Activated CD8-positive, alpha-beta memory T cell treated with anti-CD3 and anti-CD28 coated beads, Interleukin-2, amount 10 ng/mL, durations not matched to agents 7 days and 5 days (primary cell): Measurements from ENCODE around the gene PKN2. TPM values are rescaled to one million over a fixed set of nuclear protein-coding genes. Genes with fewer than 3 reads are reported as not detected.
"Not testable (repeated sequence)": the region's sequence is repeated elsewhere in the genome, so short reads cannot be mapped to it uniquely, and the experiment has no call there.

Source experiments
- ATAC-seq: fragments of 150-1000 bp; cut with Tn5 transposase; one replicate; pipeline ENCODE4 v1.10.0; 2021; ENCODE audit warnings: moderate library complexity
- CTCF ChIA-PET: fragments of 350-600 bp; sonication (Branson Sonifier 250); formaldehyde crosslinking; loops from one replicate; lab custom pipeline; 2021; ENCODE audit warnings: antibody characterized with exemption; lab: Charles Lee
- DNase-seq: peaks from one replicate; pipeline ENCODE4 v3.0.0-alpha.2; 2020
- H3K27ac Mint-ChIP-seq: one replicate; pipeline ENCODE4 v1.8.0; 2021; ENCODE audit warnings: mild to moderate bottlenecking, mixed read lengths
- H3K27me3 Mint-ChIP-seq: one replicate; pipeline ENCODE4 v1.8.0; 2021; ENCODE audit warnings: mixed read lengths
- H3K36me3 Mint-ChIP-seq: one replicate; pipeline ENCODE4 v1.8.0; 2021; ENCODE audit warnings: mild to moderate bottlenecking, mixed read lengths
- H3K4me1 Mint-ChIP-seq: one replicate; pipeline ENCODE4 v1.8.0; 2021; ENCODE audit warnings: mixed read lengths
- H3K4me3 Mint-ChIP-seq: one replicate; pipeline ENCODE4 v1.8.0; 2021; ENCODE audit warnings: mild to moderate bottlenecking, moderate library complexity, mixed read lengths
- H3K9me3 Mint-ChIP-seq: one replicate; pipeline ENCODE4 v1.8.0; 2022; ENCODE audit warnings: low read depth, mixed read lengths
- total RNA-seq, 2 experiments: library from RNA; stranded (reverse); gene quantifications; one replicate each; pipeline ENCODE4 v1.2.3, GENCODE V29; 2021

PKN2 gene
- total RNA-seq, 2 experiments from 2014 or later, result 20.0 to 25.8 TPM

DNA sequence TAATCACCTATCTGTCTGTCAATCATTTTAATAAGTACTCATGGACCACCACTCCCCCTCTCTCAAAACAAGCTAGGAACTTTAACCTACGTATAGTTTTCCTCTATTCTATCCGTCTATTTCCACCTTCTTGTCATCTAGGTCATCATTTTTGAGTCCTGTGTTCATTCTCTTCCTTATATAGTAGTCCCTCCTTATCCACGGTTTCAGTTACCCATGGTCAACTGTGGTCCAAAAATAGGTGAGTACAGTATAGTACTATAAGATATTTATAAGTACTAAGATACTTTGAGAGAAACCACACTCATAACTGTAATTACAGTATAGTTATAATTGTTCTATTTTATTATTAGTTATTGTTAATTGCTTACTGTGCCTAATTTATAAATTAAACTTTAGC is 7.5 kb downstream of the PKN2 start:
- no peaks in the 10 kb centered on the region for H3K27me3 Mint-ChIP-seq
- H3K4me1 Mint-ChIP-seq, result peaks cover 18% of the 10 kb centered on the region

DNA sequence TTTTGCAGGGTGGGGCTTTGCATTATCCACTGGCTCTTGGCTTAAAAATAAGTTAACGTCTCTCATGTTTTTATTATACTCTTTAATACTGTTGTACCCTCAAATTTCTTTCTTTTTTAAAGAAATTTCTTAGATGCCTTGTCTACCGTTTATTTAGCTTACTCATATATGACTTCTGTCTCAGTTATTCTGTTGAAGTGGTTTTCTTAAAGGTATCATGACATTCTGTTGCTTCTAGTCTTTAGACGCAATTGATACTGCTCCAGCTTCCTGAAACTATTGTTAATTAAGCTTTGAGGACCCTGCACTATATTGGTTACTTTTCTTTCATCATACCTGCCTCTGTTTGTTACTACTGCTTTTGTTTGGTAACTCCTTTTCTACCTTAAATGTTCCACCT is 11.7 kb downstream of the PKN2 start:
- Mint-ChIP-seq H3K4me3 (no peak overlapping the region), H3K36me3 (peaks cover 34% of the 10 kb centered on the region), H3K27me3 (no peaks in the 10 kb centered on the region), H3K27ac (no peak overlapping the region), H3K4me1 (peaks cover 10% of the 10 kb centered on the region), H3K9me3 (no peaks in the 10 kb centered on the region)
- CTCF ChIA-PET, result interaction anchor here (1.0 kb wide), 1 partner anchor 11 kb away, joined by 5 read pairs; the partner anchor contains the start of gene PKN2
- ATAC-seq, result no peak
- DNase-seq, result no peak

More for the DNA sequence above, 7.5 kb downstream of the PKN2 start:
- CTCF ChIA-PET, result no interaction called here
- Mint-ChIP-seq H3K9me3 (no peaks in the 10 kb centered on the region), H3K27ac (no peak overlapping the region), H3K36me3 (peaks cover 25% of the 10 kb centered on the region), H3K4me3 (no peak overlapping the region)
- ATAC-seq, result no peak
- no peak for DNase-seq

DNA sequence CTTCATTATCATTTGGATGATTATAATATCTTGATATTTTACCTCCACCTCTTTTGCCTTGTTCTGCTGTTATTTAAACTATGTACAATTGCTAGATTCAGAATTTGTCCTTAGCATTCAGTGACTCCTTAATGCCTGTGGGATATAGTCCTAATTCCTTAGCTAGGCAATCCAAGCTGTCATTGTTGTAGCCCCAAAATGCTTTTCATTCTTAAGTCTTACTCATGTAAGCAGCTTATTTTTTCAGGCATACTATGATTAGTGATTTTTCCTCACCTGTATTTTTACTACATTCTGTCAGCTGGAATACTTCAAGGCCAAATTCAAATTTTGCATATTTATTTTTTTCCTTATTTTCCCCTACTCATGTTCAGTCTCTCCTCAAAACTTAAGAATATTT is 13.4 kb downstream of the PKN2 start:
- no peak for ATAC-seq
- H3K36me3 Mint-ChIP-seq, result peaks cover 30% of the 10 kb centered on the region
- CTCF ChIA-PET, result interaction anchor here (2.1 kb wide), 1 partner anchor 13 kb away, joined by 13 read pairs; the partner anchor contains the start of gene PKN2
- H3K4me1 Mint-ChIP-seq, result peaks cover 6% of the 10 kb centered on the region
- H3K4me3 Mint-ChIP-seq, result no peak overlapping the region
- H3K27me3 Mint-ChIP-seq, result no peaks in the 10 kb centered on the region
- H3K27ac Mint-ChIP-seq, result no peak overlapping the region
- DNase-seq, result no peak
- H3K9me3 Mint-ChIP-seq, result no peaks in the 10 kb centered on the region

DNA sequence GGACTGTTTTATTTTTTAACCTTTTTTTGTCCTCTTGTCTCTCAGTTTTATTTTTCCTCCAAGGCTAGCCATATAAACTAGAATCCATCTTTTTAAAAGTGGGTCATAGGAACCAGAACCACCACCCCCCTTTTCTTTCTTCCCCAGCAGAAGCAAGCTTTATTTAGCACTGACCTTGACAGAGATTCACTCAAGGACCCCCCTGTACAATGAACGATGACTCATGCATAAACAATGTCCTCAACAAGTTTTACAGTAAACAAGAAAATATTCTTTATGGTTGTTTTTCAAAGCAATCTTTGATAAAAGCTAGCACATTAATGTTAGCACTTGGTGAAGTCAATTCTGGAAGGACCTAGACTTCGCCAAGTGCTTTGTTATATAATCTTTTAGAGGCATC is 14.1 kb downstream of the PKN2 start:
- CTCF ChIA-PET, result interaction anchor here (2.1 kb wide), 1 partner anchor 14 kb away, joined by 13 read pairs; the partner anchor contains the start of gene PKN2
- Mint-ChIP-seq H3K4me1 (peaks cover 5% of the 10 kb centered on the region), H3K27ac (no peak overlapping the region), H3K9me3 (no peaks in the 10 kb centered on the region), H3K36me3 (peaks cover 30% of the 10 kb centered on the region), H3K27me3 (no peaks in the 10 kb centered on the region), H3K4me3 (no peak overlapping the region)
- DNase-seq, result no peak
- no peak for ATAC-seq

DNA sequence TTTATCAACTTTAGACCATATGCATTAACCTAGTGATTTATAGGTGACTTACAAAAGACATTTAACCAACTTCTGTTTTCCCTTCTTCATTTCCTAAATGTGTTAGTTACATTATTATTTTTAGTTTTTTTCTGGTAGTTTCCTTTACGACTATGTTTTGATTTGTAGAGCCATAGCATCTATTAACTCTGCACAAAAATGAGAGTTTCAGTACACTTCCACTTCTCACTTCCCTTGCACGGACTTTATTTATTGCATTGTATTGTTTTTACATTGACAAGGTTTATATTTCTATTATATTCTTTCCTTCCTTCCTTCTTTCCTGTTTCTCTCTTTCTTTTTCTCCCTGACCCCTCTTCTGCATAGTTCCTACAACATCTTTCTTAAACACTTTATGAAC is 14.7 kb downstream of the PKN2 start:
- no peaks in the 10 kb centered on the region for H3K9me3 Mint-ChIP-seq
- H3K4me1 Mint-ChIP-seq, result peaks cover 5% of the 10 kb centered on the region
- CTCF ChIA-PET, result interaction anchor here (2.1 kb wide), 1 partner anchor 14 kb away, joined by 13 read pairs; the partner anchor contains the start of gene PKN2
- no peak overlapping the region for H3K4me3 Mint-ChIP-seq
- no peak overlapping the region for H3K27ac Mint-ChIP-seq
- peaks cover 26% of the 10 kb centered on the region for H3K36me3 Mint-ChIP-seq
- no peaks in the 10 kb centered on the region for H3K27me3 Mint-ChIP-seq
- no peak for ATAC-seq
- DNase-seq, result no peak

DNA sequence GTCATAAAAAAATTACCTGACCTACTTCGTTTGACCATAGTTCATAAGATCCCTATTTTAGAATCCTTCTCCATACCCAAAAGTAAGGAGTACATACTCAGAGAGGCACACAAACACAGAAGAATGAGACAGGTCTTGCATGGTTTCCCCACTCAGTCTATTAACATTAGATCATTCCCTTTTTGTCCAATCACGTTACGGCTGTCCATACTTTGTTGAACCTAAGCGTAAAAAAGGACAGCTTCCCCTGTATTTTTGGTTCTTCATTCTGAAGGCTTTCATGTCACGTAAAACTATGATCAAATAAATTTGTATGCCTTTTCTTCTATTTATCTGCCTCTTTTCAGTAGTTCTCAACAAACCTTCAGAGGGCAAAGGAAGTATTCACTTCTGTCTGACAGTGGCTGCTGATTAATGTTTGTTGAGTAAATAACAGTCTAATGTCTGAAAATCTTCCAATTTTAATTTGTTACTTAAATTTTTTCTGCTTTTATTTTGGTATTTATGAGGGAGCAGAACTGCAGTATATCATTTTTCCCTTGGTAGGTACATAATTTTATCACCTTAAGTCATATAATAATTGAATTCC is 16.4 kb downstream of the PKN2 start:
- DNase-seq (no peak), ATAC-seq (no peak)
- Mint-ChIP-seq H3K9me3 (no peaks in the 10 kb centered on the region), H3K4me3 (no peak overlapping the region), H3K36me3 (peaks cover 17% of the 10 kb centered on the region), H3K27me3 (no peaks in the 10 kb centered on the region), H3K27ac (no peak overlapping the region), H3K4me1 (no peaks in the 10 kb centered on the region)
- CTCF ChIA-PET, result no interaction called here

DNA sequence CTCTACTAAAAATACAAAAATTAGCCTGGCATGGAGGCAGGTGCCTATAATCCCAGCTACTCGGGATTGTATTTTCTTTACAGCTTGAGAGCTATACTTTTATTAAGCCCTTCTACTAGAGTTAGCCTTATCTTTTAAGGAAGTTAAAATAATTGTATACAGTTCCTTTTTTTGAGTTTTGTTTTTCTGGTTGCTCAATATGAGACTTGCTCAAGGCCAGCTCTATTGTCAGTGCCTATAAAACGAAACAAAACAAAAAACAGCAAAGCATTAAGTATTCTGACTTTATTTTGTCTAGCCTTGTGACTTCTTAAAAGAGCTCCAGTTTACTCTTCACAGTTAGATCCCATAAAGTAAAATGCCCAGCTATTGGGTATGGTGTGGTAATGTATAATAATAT is 17.2 kb downstream of the PKN2 start:
- no peaks in the 10 kb centered on the region for H3K4me1 Mint-ChIP-seq
- DNase-seq, result no peak
- H3K9me3 Mint-ChIP-seq, result no peaks in the 10 kb centered on the region
- no peak overlapping the region for H3K4me3 Mint-ChIP-seq
- peaks cover 17% of the 10 kb centered on the region for H3K36me3 Mint-ChIP-seq
- H3K27me3 Mint-ChIP-seq, result no peaks in the 10 kb centered on the region
- CTCF ChIA-PET, result no interaction called here
- ATAC-seq, result no peak
- H3K27ac Mint-ChIP-seq, result no peak overlapping the region

DNA sequence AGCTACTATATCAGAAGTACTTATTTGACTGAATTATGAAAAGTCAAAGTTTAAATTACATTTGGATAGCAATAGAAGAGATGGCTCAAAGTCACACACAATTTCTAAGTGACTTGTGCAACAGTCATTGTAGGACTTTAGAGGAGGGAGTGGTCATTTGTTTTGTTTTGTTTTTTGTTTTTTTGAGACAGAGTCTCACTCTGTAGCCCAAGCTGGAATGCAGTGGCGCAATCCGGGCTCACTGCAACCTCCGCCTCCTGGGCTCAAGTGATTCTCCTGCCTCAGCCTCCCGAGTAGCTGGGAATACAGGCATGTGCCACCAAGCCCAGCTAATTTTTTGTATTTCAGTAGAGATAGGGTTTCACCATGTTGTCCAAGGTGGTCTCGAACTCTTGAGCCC is 17.7 kb downstream of the PKN2 start:
- H3K9me3 Mint-ChIP-seq, CTCF ChIA-PET, H3K4me1 Mint-ChIP-seq, H3K4me3 Mint-ChIP-seq, DNase-seq, H3K27ac Mint-ChIP-seq, H3K27me3 Mint-ChIP-seq, ATAC-seq: not testable (repeated sequence)
- H3K36me3 Mint-ChIP-seq, result peaks cover 17% of the 10 kb centered on the region

DNA sequence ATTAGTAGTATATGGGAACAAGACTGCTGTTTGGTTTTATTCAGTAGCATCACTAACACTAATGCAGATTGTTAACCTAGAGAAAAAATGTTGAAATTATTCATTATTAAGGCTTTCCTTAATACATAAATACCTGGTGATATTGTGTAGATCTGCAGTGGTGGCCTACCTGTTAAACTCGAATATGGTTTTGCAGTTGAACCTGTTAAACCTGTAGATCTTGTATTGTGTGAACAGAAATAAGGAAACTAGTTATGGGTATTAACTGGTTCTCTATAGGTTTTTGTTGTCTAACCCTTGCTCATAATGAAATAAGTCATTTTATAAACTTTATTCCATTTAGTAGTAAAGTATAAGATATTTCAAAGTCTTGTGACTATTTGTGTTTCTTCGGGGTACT is 23.9 kb downstream of the PKN2 start:
- Mint-ChIP-seq H3K9me3 (peaks cover 3% of the 10 kb centered on the region), H3K36me3 (peaks cover 30% of the 10 kb centered on the region), H3K4me1 (no peaks in the 10 kb centered on the region), H3K4me3 (no peak overlapping the region), H3K27ac (no peak overlapping the region), H3K27me3 (no peaks in the 10 kb centered on the region)
- no peak for ATAC-seq
- no peak for DNase-seq
- CTCF ChIA-PET, result no interaction called here

DNA sequence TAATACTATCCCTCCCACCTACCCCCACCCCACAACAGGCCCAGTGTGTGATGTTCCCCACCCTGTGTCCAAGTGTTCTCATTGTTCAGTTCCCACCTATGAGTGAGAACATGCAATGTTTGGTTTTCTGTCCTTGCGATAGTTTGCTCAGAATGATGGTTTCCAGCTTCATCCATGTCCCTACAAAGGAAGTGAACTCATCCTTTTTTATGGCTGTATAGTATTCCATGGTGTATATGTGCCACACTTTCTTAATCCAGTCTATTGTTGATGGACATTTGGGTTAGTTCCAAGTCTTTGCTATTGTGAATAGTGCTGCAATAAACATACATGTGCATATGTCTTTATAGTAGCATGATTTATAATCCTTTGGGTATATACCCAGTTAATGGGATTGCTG is 28.8 kb downstream of the PKN2 start:
- H3K4me1 Mint-ChIP-seq, H3K4me3 Mint-ChIP-seq, H3K27ac Mint-ChIP-seq, H3K27me3 Mint-ChIP-seq, DNase-seq, ATAC-seq, CTCF ChIA-PET: not testable (repeated sequence)
- Mint-ChIP-seq H3K9me3 (peaks cover 11% of the 10 kb centered on the region), H3K36me3 (peaks cover 58% of the 10 kb centered on the region)

DNA sequence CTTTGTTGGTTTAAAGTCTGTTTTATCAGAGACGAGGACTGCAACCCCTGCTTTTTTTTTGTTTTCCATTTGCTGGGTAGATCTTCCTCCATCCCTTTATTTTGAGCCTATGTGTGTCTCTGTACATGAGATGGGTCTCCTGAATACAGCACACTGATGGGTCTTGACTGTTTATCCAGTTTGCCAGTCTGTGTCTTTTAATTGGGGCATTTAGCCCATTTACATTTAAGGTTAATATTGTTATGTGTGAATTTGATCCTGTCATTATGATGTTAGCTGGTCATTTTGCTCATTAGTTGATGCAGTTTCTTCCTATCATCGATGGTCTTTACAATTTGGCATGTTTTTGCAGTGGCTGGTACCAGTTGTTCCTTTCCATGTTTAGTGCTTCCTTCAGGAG is 32.5 kb downstream of the PKN2 start:
- DNase-seq, H3K4me3 Mint-ChIP-seq, ATAC-seq, H3K4me1 Mint-ChIP-seq, H3K9me3 Mint-ChIP-seq, H3K27me3 Mint-ChIP-seq, CTCF ChIA-PET, H3K27ac Mint-ChIP-seq: not testable (repeated sequence)
- peaks cover 43% of the 10 kb centered on the region for H3K36me3 Mint-ChIP-seq

DNA sequence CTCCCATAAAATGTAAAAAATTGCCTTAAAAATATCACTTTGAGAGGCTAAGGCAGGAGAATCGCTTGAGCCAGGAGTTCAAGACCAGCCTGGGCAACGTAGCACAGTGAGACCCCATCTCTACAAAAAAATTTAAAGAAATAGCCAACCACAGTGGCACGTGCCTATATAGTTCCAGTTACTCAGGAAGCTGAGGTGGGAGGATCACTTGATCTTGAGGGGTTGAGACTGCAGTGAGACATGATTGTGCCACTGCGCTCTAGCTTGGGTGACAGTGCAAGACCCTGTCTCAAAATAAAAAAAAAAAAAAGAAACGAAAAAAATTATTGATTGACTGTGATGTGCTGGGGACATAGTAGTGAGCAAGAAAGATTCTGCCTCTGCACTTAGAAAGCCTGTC is 38.4 kb downstream of the PKN2 start:
- Mint-ChIP-seq H3K9me3 (no peaks in the 10 kb centered on the region), H3K4me1 (peaks cover 9% of the 10 kb centered on the region), H3K4me3 (no peak overlapping the region), H3K36me3 (peaks cover 6% of the 10 kb centered on the region), H3K27me3 (no peaks in the 10 kb centered on the region), H3K27ac (no peak overlapping the region)
- CTCF ChIA-PET, result no interaction called here
- ATAC-seq (no peak), DNase-seq (no peak)

DNA sequence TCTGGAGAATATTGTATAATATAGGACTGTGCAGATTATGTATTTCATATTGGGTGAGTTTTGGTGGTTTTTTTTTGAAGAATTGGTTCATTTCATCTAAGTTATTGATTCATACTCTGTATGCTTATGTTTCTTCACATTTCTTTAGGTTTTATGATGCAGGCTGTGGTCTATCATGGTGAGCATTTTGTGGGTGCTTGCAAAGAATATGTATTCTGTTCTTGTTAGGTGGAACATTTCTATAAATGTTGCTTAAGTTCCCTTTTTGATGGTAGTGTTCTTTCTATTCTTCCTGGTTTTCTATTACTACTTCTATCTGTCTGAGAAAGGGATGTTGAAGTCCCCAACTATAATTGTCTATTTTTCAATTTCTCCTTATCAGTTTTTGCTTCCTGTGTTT is 42.6 kb downstream of the PKN2 start:
- Mint-ChIP-seq H3K36me3 (peaks cover 18% of the 10 kb centered on the region), H3K9me3 (no peaks in the 10 kb centered on the region), H3K27ac (no peak overlapping the region), H3K4me3 (no peak overlapping the region), H3K27me3 (no peaks in the 10 kb centered on the region), H3K4me1 (peaks cover 9% of the 10 kb centered on the region)
- no peak for ATAC-seq
- CTCF ChIA-PET, result no interaction called here
- no peak for DNase-seq

DNA sequence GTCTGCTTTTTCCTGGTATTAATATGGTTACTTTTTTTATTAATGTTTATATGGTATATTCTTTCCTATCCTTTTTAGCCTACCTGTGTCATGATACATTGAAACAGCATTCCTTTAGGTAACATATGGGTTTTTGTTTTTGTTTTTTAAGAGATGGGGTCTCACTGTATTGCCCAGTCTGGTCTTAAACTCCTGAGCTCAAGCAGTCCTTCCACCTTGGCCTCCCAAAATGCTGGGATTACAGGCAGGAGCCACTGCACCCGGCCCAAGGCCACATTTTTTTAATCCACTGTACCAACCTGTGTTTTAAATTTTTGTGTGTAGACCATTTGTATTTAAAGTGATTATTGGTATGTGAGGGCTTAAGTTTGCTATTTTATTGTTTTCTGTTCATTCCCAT is 43.1 kb downstream of the PKN2 start:
- ATAC-seq, result no peak
- Mint-ChIP-seq H3K9me3 (no peaks in the 10 kb centered on the region), H3K36me3 (peaks cover 18% of the 10 kb centered on the region), H3K4me1 (peaks cover 9% of the 10 kb centered on the region), H3K27me3 (no peaks in the 10 kb centered on the region), H3K27ac (no peak overlapping the region), H3K4me3 (no peak overlapping the region)
- CTCF ChIA-PET, result no interaction called here
- DNase-seq, result no peak
